IMR-90 (cell line): ENCODE results near the gene ANKRD44. TPM values are rescaled to one million over a fixed set of nuclear protein-coding genes. Genes with fewer than 3 reads are reported as not detected.

ENCODE experiments used
- ATAC-seq: fragments of 200-7000 bp; cut with Tn5 transposase; 2 replicates; pipeline ENCODE4 v1.9.1; 2020; ENCODE audit warnings: low read depth, mild to moderate bottlenecking, moderate library complexity
- BruUV-seq: library from RNA; stranded (reverse); fragments of 400-500 nt; replicated peaks from 2 replicates; lab custom pipeline; 2021; lab: Mats Ljungman, UMichigan
- CTCF ChIA-PET: fragments of 300-600 bp; formaldehyde crosslinking; extraction: SDS; loops from one replicate; lab custom pipeline; 2021; ENCODE audit warnings: antibody characterized with exemption; lab: Yijun Ruan, JAX
- POLR2A ChIA-PET: fragments of 300-600 bp; sonication (Branson Sonifier 250); formaldehyde crosslinking; loops from one replicate; lab custom pipeline; 2022; ENCODE audit warnings: antibody characterized with exemption; ENCODE audit not compliant: unreplicated experiment; lab: Charles Lee
- DNase-seq: peaks from one replicate; pipeline ENCODE4 v3.0.0; 2013
- H2AFZ ChIP-seq: replicated peaks from 2 replicates; pipeline ENCODE3; 2013; ENCODE audit warnings: low read length, mild to moderate bottlenecking; ENCODE audit not compliant: poor library complexity
- H2AK5ac ChIP-seq: 2 replicates; pipeline ENCODE4 v1.6.1; 2013; ENCODE audit warnings: low read depth, low read length, inconsistent platforms
- H2AK9ac ChIP-seq: replicated peaks from 2 replicates; pipeline ENCODE3; 2013; ENCODE audit warnings: mild to moderate bottlenecking, low read depth, low read length, moderate library complexity; ENCODE audit not compliant: poor library complexity
- H2BK120ac ChIP-seq: 2 replicates; pipeline ENCODE4 v1.6.1; 2013; ENCODE audit warnings: low read depth, low read length, inconsistent platforms
- H2BK15ac ChIP-seq: 3 replicates; pipeline ENCODE4 v1.6.1; 2013; ENCODE audit warnings: low read depth, low read length, inconsistent platforms
- H2BK20ac ChIP-seq: 2 replicates; pipeline ENCODE4 v1.6.1; 2013; ENCODE audit warnings: low read depth, mild to moderate bottlenecking, inconsistent platforms, low read length, moderate library complexity
- H2BK5ac ChIP-seq: 2 replicates; pipeline ENCODE4 v1.6.1; 2013; ENCODE audit warnings: mild to moderate bottlenecking, low read depth, low read length, inconsistent platforms; ENCODE audit not compliant: poor library complexity, severe bottlenecking
- H3K14ac ChIP-seq: replicated peaks from 2 replicates; pipeline ENCODE4 v1.6.1; 2013; ENCODE audit warnings: low read depth, low read length, inconsistent platforms
- H3K18ac ChIP-seq: 2 replicates; pipeline ENCODE4 v1.6.1; 2013; ENCODE audit warnings: low read depth, low read length, control low read depth
- H3K23ac ChIP-seq: 2 replicates; pipeline ENCODE4 v1.6.1; 2013; ENCODE audit warnings: low read depth, low read length, inconsistent platforms
- H3K27ac ChIP-seq: 2 replicates; pipeline ENCODE4 v1.5.1; 2013; ENCODE audit warnings: mild to moderate bottlenecking, control low read depth, low read length; ENCODE audit not compliant: insufficient read depth
- H3K27me3 ChIP-seq: 2 replicates; pipeline ENCODE4 v1.6.1; 2013; ENCODE audit warnings: low read length; ENCODE audit not compliant: control insufficient read depth, insufficient read depth
- H3K36me3 ChIP-seq: 2 replicates; pipeline ENCODE4 v1.6.1; 2013; ENCODE audit warnings: low read length, mixed read lengths; ENCODE audit not compliant: control insufficient read depth, insufficient read depth
- H3K4ac ChIP-seq: 2 replicates; pipeline ENCODE4 v1.6.1; 2013; ENCODE audit warnings: low read depth, low read length, inconsistent platforms
- H3K4me1 ChIP-seq: 2 replicates; pipeline ENCODE4 v1.6.1; 2013; ENCODE audit warnings: low read length, mixed read lengths; ENCODE audit not compliant: control insufficient read depth, insufficient read depth
- H3K4me2 ChIP-seq: 2 replicates; pipeline ENCODE4 v1.6.1; 2013; ENCODE audit warnings: low read depth, mild to moderate bottlenecking, control low read depth, low read length, moderate library complexity
- H3K4me3 ChIP-seq: 2 replicates; pipeline ENCODE4 v1.5.1; 2013; ENCODE audit warnings: low read depth, mild to moderate bottlenecking, control low read depth, low read length, moderate library complexity; ENCODE audit not compliant: insufficient read depth
- H3K56ac ChIP-seq: 2 replicates; pipeline ENCODE4 v1.6.1; 2013; ENCODE audit warnings: low read length, inconsistent platforms; ENCODE audit not compliant: insufficient read depth; ENCODE audit errors: extremely low read depth
- H3K79me1 ChIP-seq, 2 experiments: 2 replicates each; pipeline ENCODE4 v1.6.1; 2013; ENCODE audit warnings: low read length in 2 of 2, inconsistent platforms in 1 of 2, low read depth in 1 of 2
- H3K9ac ChIP-seq: 2 replicates; pipeline ENCODE4 v1.6.1; 2013; ENCODE audit warnings: low read depth, low read length, control low read depth
- H3K9me1 ChIP-seq: 2 replicates; pipeline ENCODE4 v1.6.1; 2013; ENCODE audit warnings: low read length, inconsistent platforms; ENCODE audit not compliant: insufficient read depth
- H3K9me3 ChIP-seq: 2 replicates; pipeline ENCODE4 v1.6.1; 2013; ENCODE audit warnings: low read length; ENCODE audit not compliant: control insufficient read depth, insufficient read depth
- H4K20me1 ChIP-seq: 2 replicates; pipeline ENCODE4 v1.6.1; 2013; ENCODE audit warnings: low read length, inconsistent platforms; ENCODE audit not compliant: insufficient read depth
- H4K5ac ChIP-seq: 2 replicates; pipeline ENCODE4 v1.6.1; 2013; ENCODE audit warnings: mild to moderate bottlenecking, low read depth, low read length, control low read depth
- H4K8ac ChIP-seq, 2 experiments: 2 replicates each; pipeline ENCODE4 v1.6.1; 2013; ENCODE audit warnings: low read depth in 2 of 2, low read length in 2 of 2, control low read depth in 1 of 2, inconsistent platforms in 1 of 2
- H4K91ac ChIP-seq: 2 replicates; pipeline ENCODE4 v1.6.1; 2013; ENCODE audit warnings: low read depth, low read length, inconsistent platforms; ENCODE audit not compliant: insufficient read depth
- FOS ChIP-seq: fragments of 150-350 bp; IDR thresholded peaks from 2 replicates; pipeline ENCODE4 v1.6.1; 2016; ENCODE audit warnings: low read depth, low read length
- POLR2A ChIP-seq: IDR thresholded peaks from 2 replicates; pipeline ENCODE4 v1.6.1; 2012; ENCODE audit warnings: mild to moderate bottlenecking, low read depth, low read length
- WGBS, 2 experiments: methylation state at CpG; one replicate each; pipeline versions ENCODE4 v1.1.5 to v1.1.7; 2013; ENCODE audit warnings: missing lambda C conversion rate in 2 of 2; ENCODE audit not compliant: insufficient read length in 1 of 2; ENCODE audit errors: extremely low coverage in 2 of 2; 5-methylcytosine and 5-hydroxymethylcytosine counted together
- dilution Hi-C: fragments of 300-500 bp; cut with HindIII; formaldehyde crosslinking; loops from one replicate; pipeline ENCODE4 v1.14.3; 2018; ENCODE audit warnings: low sequenced_read_pairs; ENCODE audit not compliant: unreplicated experiment
- in situ Hi-C: fragments of 300-500 bp; cut with MboI; formaldehyde crosslinking; loops from 3 replicates; pipeline ENCODE4 v1.14.3; 2019; ENCODE audit warnings: low sequenced_read_pairs, inconsistent platforms, mixed read lengths
- intact Hi-C: fragments of 100-400 bp; cut with micrococcal nuclease; formaldehyde crosslinking; loops from 2 replicates; pipeline ENCODE4 v1.10.0; 2022
- polyA plus RNA-seq, 3 experiments: library from polyadenylated mRNA; depleted of rRNA; stranded (reverse); fragments of >200 nt; gene quantifications; 2 replicates each; pipeline ENCODE4 v1.2.3, GENCODE V29; 2012; ENCODE audit warnings: low replicate concordance in 1 of 3
- total RNA-seq: library from RNA; depleted of rRNA; stranded (reverse); fragments of >200 nt; gene quantifications from 2 replicates; pipeline ENCODE4 v1.2.3, GENCODE V29; 2012

ANKRD44 gene
- total and polyA plus RNA-seq, 2 of the 4 experiments (the other 2 are of a cell fraction): 5.2 to 15.6 TPM

- H2BK120ac ChIP-seq: no peak overlapping the region; the same call in 1 of the 2 replicates
- no peaks in the 10 kb centered on the region for H3K79me1 ChIP-seq
- no peak overlapping the region for H3K27ac ChIP-seq
- peak overlapping the region; percentile 4 for H2AFZ ChIP-seq
- H2AK5ac ChIP-seq: no peak overlapping the region
- no peak overlapping the region for H2BK20ac ChIP-seq
- no peak overlapping the region for H2BK15ac ChIP-seq
- DNase-seq: peak; percentile 91
- H3K14ac ChIP-seq: no peak overlapping the region
- dilution Hi-C loops (no loop called here), intact Hi-C loops (loop anchor here (5.0 to 10.0 kb wide), 3 partner anchors 96 to 314 kb away; partner anchors contain the start of genes GTF3C3 and PGAP1), in situ Hi-C loops (no loop called here)
- no peaks in the 10 kb centered on the region for H3K27me3 ChIP-seq
- H3K4me3 ChIP-seq: no peak overlapping the region
- H4K8ac ChIP-seq: no peak overlapping the region
- WGBS, 2 experiments: no CpG with 5 or more reads among the region's 4 CpGs
- peak; percentile 47 for ATAC-seq
- H2AK9ac ChIP-seq: no peak overlapping the region
- CTCF ChIA-PET: interaction anchor here (0.9 to 1.1 kb wide), 2 partner anchors 60 to 72 kb away, joined by 3 to 4 read pairs; no protein-coding TSS in a partner anchor
- no peak overlapping the region for H3K9ac ChIP-seq
- POLR2A ChIA-PET: no interaction called here
- H4K20me1 ChIP-seq: no peaks in the 10 kb centered on the region
- TF ChIP-seq FOS: peak; percentile 70
- TF ChIP-seq POLR2A: no peak
- H3K56ac ChIP-seq: no peak overlapping the region
- no peak overlapping the region for H2BK5ac ChIP-seq
- no peak overlapping the region for H3K18ac ChIP-seq
- BruUV-seq: no TSS peak
- H3K4ac ChIP-seq: peak overlapping the region; percentile 50; the same call in 1 of the 2 replicates
- no peak overlapping the region for H4K5ac ChIP-seq
- peaks cover 9% of the 10 kb centered on the region for H3K4me1 ChIP-seq
- H3K36me3 ChIP-seq: no peaks in the 10 kb centered on the region
- H3K23ac ChIP-seq: no peak overlapping the region
- peak overlapping the region; percentile 0; the same call in 1 of the 2 replicates for H4K91ac ChIP-seq
- H3K4me2 ChIP-seq: no peak overlapping the region
- H3K9me1 ChIP-seq: no peaks in the 10 kb centered on the region
- no peaks in the 10 kb centered on the region for H3K9me3 ChIP-seq
Measured at GRCh38 chr2:197108758-197109157, 201.8 kb downstream of the ANKRD44 start.
